Fibroblast of lung (primary cell): ENCODE results near the gene KRTAP5-1. TPM values are rescaled to one million over a fixed set of nuclear protein-coding genes. Genes with fewer than 3 reads are reported as not detected.
A peak's percentile ranks its signal among the peaks of the same experiment; 100 is the strongest.

Experiments
- DNase-seq, 2 donors: peaks; one replicate each; pipeline versions ENCODE4 v3.0.0 to v3.0.0-alpha.2; 2010; ENCODE audit warnings: low read depth in 2 of 2
- H2AFZ ChIP-seq: 2 replicates; pipeline ENCODE4 v1.5.1; 2012; ENCODE audit warnings: low read length, control low read depth, inconsistent platforms
- H3K27ac ChIP-seq: 2 replicates; pipeline ENCODE4 v1.5.1; 2011; ENCODE audit warnings: low read length, control low read depth; ENCODE audit not compliant: insufficient read depth
- H3K27me3 ChIP-seq: 2 replicates; pipeline ENCODE4 v1.5.1; 2011; ENCODE audit warnings: mild to moderate bottlenecking, low read length; ENCODE audit not compliant: control insufficient read depth, insufficient read depth
- H3K36me3 ChIP-seq: 2 replicates; pipeline ENCODE4 v1.5.1; 2011; ENCODE audit warnings: low read length; ENCODE audit not compliant: control insufficient read depth, insufficient read depth
- H3K4me1 ChIP-seq: 2 replicates; pipeline ENCODE4 v1.5.1; 2011; ENCODE audit warnings: low read length; ENCODE audit not compliant: control insufficient read depth, insufficient read depth; ENCODE audit errors: extremely low read depth
- H3K4me2 ChIP-seq: 2 replicates; pipeline ENCODE4 v1.5.1; 2011; ENCODE audit warnings: low read length, control low read depth; ENCODE audit not compliant: insufficient read depth; ENCODE audit errors: extremely low read depth
- H3K4me3 ChIP-seq, 4 experiments: fragments of 200-600 bp in 1 of 4; sonication (generic) in 1 of 4; replicated peaks in 1 of 4; 2 replicates each; pipeline ENCODE4 v1.5.1; 2011 to 2016; ENCODE audit warnings: low read length in 4 of 4, low read depth in 3 of 4, mild to moderate bottlenecking in 3 of 4, control low read depth in 2 of 4, inconsistent platforms in 1 of 4, mixed read lengths in 1 of 4; ENCODE audit not compliant: insufficient read depth in 1 of 4; ENCODE audit errors: control extremely low read depth in 1 of 4
- H3K79me2 ChIP-seq: 2 replicates; pipeline ENCODE4 v1.5.1; 2012; ENCODE audit warnings: mild to moderate bottlenecking, low read length, inconsistent platforms; ENCODE audit not compliant: control insufficient read depth, insufficient read depth
- H3K9ac ChIP-seq: 2 replicates; pipeline ENCODE4 v1.5.1; 2011; ENCODE audit warnings: mild to moderate bottlenecking, low read length, control low read depth; ENCODE audit not compliant: insufficient read depth
- H3K9me3 ChIP-seq: 2 replicates; pipeline ENCODE4 v1.5.1; 2012; ENCODE audit warnings: low read depth, low read length; ENCODE audit not compliant: control insufficient read depth, insufficient read depth
- H4K20me1 ChIP-seq: 2 replicates; pipeline ENCODE4 v1.5.1; 2011; ENCODE audit warnings: low read length; ENCODE audit not compliant: control insufficient read depth, insufficient read depth; ENCODE audit errors: extremely low read depth
- EZH2 ChIP-seq: IDR thresholded peaks from 2 replicates; pipeline ENCODE4 v1.5.1; 2012; ENCODE audit warnings: low read length, control low read depth, mild to moderate bottlenecking; ENCODE audit errors: missing control alignments
- polyA plus RNA-seq, 2 donors: library from polyadenylated mRNA; depleted of rRNA in 1 of 2; stranded (reverse) in 1 of 2; unstranded in 1 of 2; fragments of >200 nt; gene quantifications; 2 replicates each; pipeline ENCODE4 v1.2.1, GENCODE V29; 2011 to 2012; ENCODE audit warnings: missing spikeins in 1 of 2
- total RNA-seq: library from RNA; depleted of rRNA; stranded (reverse); fragments of >200 nt; gene quantifications from 2 replicates; pipeline ENCODE4 v1.2.1, GENCODE V29; 2014
- TF ChIP-seq, protein P1 (sequence below), 2 donors: IDR thresholded peaks in 1 of 2; conservative IDR thresholded peaks in 1 of 2; 1 replicate in 1 of 2; 2 replicates in 1 of 2; pipeline ENCODE4 v1.5.1; 2011 to 2012; ENCODE audit warnings: low read length in 2 of 2, control low read depth in 1 of 2, inconsistent platforms in 1 of 2, low read depth in 1 of 2, mild to moderate bottlenecking in 1 of 2

Gene KRTAP5-1
- total and polyA plus RNA-seq, 2 donors (not counting 1 experiment from before 2014, with no cell fraction given), result not detected

DNA sequence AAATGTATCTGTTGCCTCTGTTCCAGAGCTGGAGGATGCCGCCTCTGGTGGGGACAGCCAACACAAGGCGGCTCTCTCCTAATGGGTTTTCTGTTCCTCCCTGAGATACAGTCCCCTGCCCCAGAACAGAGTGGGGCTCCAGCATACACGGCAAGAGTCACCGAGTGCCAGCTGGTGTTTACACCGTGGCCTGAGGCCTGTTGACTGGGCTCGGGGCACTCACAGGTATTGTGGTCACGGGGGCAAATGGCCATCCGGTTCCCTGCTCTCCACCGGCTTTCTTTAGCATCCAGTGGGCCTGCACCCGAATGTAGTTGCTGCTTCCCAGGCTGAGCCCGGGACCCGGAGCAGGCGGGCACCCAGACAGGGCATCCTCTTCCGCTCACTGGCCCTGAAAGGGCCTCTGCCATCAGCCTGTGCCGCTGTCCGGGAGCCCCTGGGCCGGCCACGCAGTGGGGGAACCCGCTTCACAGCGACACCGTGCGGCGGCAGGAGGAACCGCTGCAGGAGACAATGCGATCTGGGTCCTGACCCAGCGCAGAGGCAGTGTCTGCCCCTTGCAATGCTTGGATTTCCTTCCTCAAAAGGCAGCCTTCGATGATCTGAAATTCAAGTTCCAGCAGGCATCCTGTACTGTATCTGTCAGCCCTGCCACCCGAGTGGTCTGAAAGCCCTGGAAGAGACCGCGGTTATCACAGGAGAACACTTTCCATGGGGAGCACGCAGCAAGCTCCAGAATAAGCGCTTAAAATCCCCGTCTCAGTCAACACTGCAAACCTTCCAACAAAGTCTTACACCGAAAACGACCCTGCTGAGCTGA is 43.6 kb upstream of the KRTAP5-1 start:
- Histone ChIP-seq H3K9me3 (no peaks in the 10 kb centered on the region), H3K9ac (no peak overlapping the region), H3K27me3 (peaks cover 6% of the 10 kb centered on the region), H3K4me2 (no peak overlapping the region), H3K4me1 (no peaks in the 10 kb centered on the region), H3K27ac (no peak overlapping the region), H3K79me2 (no peaks in the 10 kb centered on the region), H3K36me3 (no peaks in the 10 kb centered on the region), H2AFZ (no peak overlapping the region), H4K20me1 (no peaks in the 10 kb centered on the region), H3K4me3 (no peak overlapping the region)
- DNase-seq, result peak in 1 of 2 donors; percentile 15
- TF ChIP-seq EZH2, result no peak
- TF ChIP-seq, protein P1, sequence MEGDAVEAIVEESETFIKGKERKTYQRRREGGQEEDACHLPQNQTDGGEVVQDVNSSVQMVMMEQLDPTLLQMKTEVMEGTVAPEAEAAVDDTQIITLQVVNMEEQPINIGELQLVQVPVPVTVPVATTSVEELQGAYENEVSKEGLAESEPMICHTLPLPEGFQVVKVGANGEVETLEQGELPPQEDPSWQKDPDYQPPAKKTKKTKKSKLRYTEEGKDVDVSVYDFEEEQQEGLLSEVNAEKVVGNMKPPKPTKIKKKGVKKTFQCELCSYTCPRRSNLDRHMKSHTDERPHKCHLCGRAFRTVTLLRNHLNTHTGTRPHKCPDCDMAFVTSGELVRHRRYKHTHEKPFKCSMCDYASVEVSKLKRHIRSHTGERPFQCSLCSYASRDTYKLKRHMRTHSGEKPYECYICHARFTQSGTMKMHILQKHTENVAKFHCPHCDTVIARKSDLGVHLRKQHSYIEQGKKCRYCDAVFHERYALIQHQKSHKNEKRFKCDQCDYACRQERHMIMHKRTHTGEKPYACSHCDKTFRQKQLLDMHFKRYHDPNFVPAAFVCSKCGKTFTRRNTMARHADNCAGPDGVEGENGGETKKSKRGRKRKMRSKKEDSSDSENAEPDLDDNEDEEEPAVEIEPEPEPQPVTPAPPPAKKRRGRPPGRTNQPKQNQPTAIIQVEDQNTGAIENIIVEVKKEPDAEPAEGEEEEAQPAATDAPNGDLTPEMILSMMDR (conservative IDR thresholded peaks at IDR 0.05 in 1 of 2, IDR thresholded peaks at IDR 0.05 in 1 of 2; ENCODE audit: low read depth in 1 of 2, low read length in 2 of 2), result peak; percentile 72 to 90

- no peaks in the 10 kb centered on the region for H3K4me1 ChIP-seq
- peaks cover 4% of the 10 kb centered on the region for H3K27me3 ChIP-seq
- no peak overlapping the region for H3K9ac ChIP-seq
- H3K4me3 ChIP-seq, result no peak overlapping the region
- H3K27ac ChIP-seq, result no peak overlapping the region
- no peak overlapping the region for H3K4me2 ChIP-seq
- no peaks in the 10 kb centered on the region for H3K79me2 ChIP-seq
- TF ChIP-seq, protein P1 (conservative IDR thresholded peaks at IDR 0.05 in 1 of 2, IDR thresholded peaks at IDR 0.05 in 1 of 2; ENCODE audit: low read depth in 1 of 2, low read length in 2 of 2), result no peak
- no peak for TF ChIP-seq EZH2
- H3K36me3 ChIP-seq, result no peaks in the 10 kb centered on the region
- no peak overlapping the region for H2AFZ ChIP-seq
- H4K20me1 ChIP-seq, result no peaks in the 10 kb centered on the region
- no peak for DNase-seq
- H3K9me3 ChIP-seq, result no peaks in the 10 kb centered on the region
Measured at GRCh38 chr11:1625541-1625940, 40.5 kb upstream of the KRTAP5-1 start.

DNA sequence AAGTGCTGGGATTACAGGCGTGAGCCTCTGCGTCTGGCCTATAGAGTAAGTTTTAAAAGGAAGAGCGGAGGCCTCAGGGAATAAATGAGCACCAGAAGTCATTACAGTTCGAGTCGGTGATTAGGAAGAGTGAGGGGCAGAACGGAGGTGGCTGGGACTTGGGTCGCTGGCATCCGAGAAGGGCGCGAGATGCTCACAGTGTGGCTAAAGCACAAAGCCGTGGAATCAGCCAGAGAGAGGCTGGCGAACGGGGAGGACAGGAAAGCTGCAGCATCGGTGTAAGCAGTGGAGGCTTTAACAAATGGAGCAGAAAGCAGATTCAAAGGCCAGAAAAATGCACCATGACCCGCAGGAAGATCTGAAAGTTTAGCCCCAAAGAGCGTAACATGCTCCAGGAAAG is 39.5 kb upstream of the KRTAP5-1 start:
- no peak for DNase-seq
- peaks cover 4% of the 10 kb centered on the region for H3K27me3 ChIP-seq
- no peak overlapping the region for H2AFZ ChIP-seq
- H3K27ac ChIP-seq, result no peak overlapping the region
- H3K4me3 ChIP-seq, result no peak overlapping the region
- H3K36me3 ChIP-seq, result no peaks in the 10 kb centered on the region
- no peaks in the 10 kb centered on the region for H4K20me1 ChIP-seq
- no peaks in the 10 kb centered on the region for H3K9me3 ChIP-seq
- no peak overlapping the region for H3K9ac ChIP-seq
- TF ChIP-seq, protein P1 (conservative IDR thresholded peaks at IDR 0.05 in 1 of 2, IDR thresholded peaks at IDR 0.05 in 1 of 2; ENCODE audit: low read depth in 1 of 2, low read length in 2 of 2), result no peak
- TF ChIP-seq EZH2, result no peak
- H3K4me1 ChIP-seq, result no peaks in the 10 kb centered on the region
- H3K79me2 ChIP-seq, result no peaks in the 10 kb centered on the region
- no peak overlapping the region for H3K4me2 ChIP-seq
